ENCODE data around the gene ZMIZ1. TPM values are rescaled to one million over a fixed set of nuclear protein-coding genes. Genes with fewer than 3 reads are reported as not detected.
"Not testable (repeated sequence)": the region's sequence is repeated elsewhere in the genome, so short reads cannot be mapped to it uniquely, and the experiment has no call there.

ZMIZ1 gene
- polyA plus RNA-seq, 2 donors, result 29.2 to 29.7 TPM

DNA sequence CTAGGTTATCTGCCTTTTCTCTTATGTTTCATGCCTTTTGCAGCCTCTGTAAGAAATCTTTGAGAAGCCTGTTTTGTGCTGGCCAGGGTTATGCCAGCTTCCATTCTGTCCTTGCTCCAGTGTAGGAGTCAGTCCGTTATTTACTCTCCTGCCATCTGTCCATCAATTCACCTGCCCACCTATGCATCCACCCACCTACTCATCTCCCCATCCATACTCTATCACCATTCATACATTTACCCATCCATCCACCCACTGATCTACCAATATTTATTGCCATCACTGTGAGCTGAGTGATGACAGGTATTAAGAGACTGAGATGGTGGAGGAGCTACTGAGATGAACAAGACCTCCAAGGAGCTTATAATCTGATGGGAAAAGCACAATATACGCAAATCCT lies 265.8 kb downstream of the ZMIZ1 start:
- H3K27ac ChIP-seq (ENCODE audit: low read depth in 2 of 2, low read length in 1 of 2), result no peak overlapping the region
- H3K4me1 ChIP-seq (ENCODE audit: control insufficient read depth in 2 of 2, insufficient read depth in 2 of 2, low read length in 1 of 2), result peaks cover 0 to 3% of the 10 kb centered on the region in 2 donors
- no peaks in the 10 kb centered on the region for H3K36me3 ChIP-seq (ENCODE audit: control insufficient read depth in 2 of 2, insufficient read depth in 2 of 2, low read length in 1 of 2)
- WGBS, 2 donors, result 96 to 98% methylated on average over 2 of the region's 2 CpGs
- H3K27me3 ChIP-seq (ENCODE audit: control insufficient read depth in 1 of 2, insufficient read depth in 2 of 2, low read length in 2 of 2), result no peaks in the 10 kb centered on the region
- H3K4me3 ChIP-seq (ENCODE audit: low read depth in 1 of 2, low read length in 2 of 2), result no peak overlapping the region
- H3K9me3 ChIP-seq (ENCODE audit: control insufficient read depth in 2 of 2, insufficient read depth in 1 of 2, low read depth in 1 of 2, low read length in 1 of 2), result no peaks in the 10 kb centered on the region

DNA sequence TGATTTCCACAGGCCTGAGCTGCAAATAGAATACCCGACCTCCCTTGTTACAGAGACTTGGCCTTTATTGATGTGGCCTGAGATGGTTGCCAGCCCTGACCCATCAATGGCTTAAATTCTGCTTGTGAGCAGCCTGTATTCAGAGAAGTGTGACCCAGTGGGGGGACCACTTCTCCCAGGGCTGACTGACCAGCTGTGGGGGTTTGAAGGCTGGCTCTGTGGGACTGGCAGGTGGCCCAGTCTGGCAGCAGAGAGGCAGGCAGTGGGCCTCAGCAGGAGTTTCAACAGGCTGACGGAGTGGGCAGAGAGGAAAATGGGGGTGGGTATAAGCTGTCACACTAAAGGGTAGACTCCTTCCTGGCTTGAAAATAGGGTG lies 266.3 kb downstream of the ZMIZ1 start:
- H3K4me1 ChIP-seq (ENCODE audit: control insufficient read depth in 2 of 2, insufficient read depth in 2 of 2, low read length in 1 of 2), result peaks cover 0 to 3% of the 10 kb centered on the region in 2 donors
- no peaks in the 10 kb centered on the region for H3K27me3 ChIP-seq (ENCODE audit: control insufficient read depth in 1 of 2, insufficient read depth in 2 of 2, low read length in 2 of 2)
- 83 to 88% methylated on average over 2 of the region's 2 CpGs for WGBS, 2 donors
- H3K9me3 ChIP-seq (ENCODE audit: control insufficient read depth in 2 of 2, insufficient read depth in 1 of 2, low read depth in 1 of 2, low read length in 1 of 2), result no peaks in the 10 kb centered on the region
- no peak overlapping the region for H3K27ac ChIP-seq (ENCODE audit: low read depth in 2 of 2, low read length in 1 of 2)
- no peak overlapping the region for H3K4me3 ChIP-seq (ENCODE audit: low read depth in 1 of 2, low read length in 2 of 2)
- no peaks in the 10 kb centered on the region for H3K36me3 ChIP-seq (ENCODE audit: control insufficient read depth in 2 of 2, insufficient read depth in 2 of 2, low read length in 1 of 2)

DNA sequence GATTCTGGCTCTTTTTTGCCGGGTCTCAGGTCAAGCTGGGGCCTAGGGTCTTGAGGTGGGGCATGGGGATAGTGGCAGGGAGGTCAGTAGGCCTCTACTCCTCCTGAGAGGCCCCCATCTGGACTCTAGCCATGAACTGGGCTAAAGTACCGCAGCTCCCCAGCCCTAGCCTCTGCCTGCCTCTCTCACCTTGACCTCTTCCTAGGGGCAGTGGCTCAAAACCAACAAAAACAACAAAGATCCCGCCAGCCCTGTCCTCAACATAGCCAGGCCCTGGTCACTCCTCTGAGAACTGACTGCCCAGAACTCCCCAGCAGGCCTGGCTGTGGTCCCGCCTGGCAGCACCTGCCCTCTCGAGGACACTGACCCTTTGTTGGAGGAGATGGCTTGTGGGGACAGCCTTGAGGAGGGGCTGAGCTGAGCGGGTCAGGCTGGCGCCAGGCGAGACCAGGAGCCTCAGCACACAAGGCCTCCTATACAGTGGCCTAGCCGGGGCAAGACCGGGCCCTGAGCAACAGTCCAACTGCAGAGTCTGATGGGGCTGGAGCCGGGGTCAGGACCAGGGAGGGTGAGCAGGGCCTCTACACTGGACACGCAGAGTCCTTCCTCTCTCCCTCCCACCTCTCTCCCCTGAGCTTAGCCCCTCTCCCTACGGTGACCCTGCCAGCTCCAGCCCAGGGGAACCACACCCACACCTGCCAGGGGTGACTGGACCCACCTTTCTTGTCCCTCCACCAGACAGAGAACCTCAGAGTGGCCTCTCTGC lies 266.9 kb downstream of the ZMIZ1 start:
- no peak overlapping the region for H3K4me3 ChIP-seq (ENCODE audit: low read depth in 1 of 2, low read length in 2 of 2)
- H3K4me1 ChIP-seq (ENCODE audit: control insufficient read depth in 2 of 2, insufficient read depth in 2 of 2, low read length in 1 of 2), result peaks cover 0 to 3% of the 10 kb centered on the region in 2 donors
- no peak overlapping the region for H3K27ac ChIP-seq (ENCODE audit: low read depth in 2 of 2, low read length in 1 of 2)
- H3K27me3 ChIP-seq (ENCODE audit: control insufficient read depth in 1 of 2, insufficient read depth in 2 of 2, low read length in 2 of 2), result no peaks in the 10 kb centered on the region
- no peaks in the 10 kb centered on the region for H3K36me3 ChIP-seq (ENCODE audit: control insufficient read depth in 2 of 2, insufficient read depth in 2 of 2, low read length in 1 of 2)
- H3K9me3 ChIP-seq (ENCODE audit: control insufficient read depth in 2 of 2, insufficient read depth in 1 of 2, low read depth in 1 of 2, low read length in 1 of 2), result no peaks in the 10 kb centered on the region
- WGBS, 2 donors, result 83 to 85% methylated on average over 11 to 13 of the region's 13 CpGs

DNA sequence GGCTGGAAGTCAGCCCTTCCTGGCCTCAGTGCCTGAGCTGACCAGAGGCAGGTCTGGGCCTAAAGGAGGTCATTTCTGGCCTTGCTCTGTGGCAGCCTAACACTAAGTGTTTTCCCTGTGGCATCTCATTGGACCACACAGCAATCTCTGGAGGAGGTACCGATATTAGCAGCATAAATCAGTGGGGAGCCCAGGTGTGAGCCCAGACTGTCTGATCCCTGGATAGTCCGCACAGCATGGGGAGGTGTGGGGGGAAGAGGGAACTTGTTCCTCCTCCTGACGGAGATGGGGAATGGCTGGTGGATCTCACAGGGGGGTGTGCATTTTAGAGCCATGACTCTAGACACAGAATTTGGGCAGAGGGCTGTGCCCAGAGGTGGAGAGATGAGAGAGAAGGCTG lies 267.5 kb downstream of the ZMIZ1 start:
- Histone ChIP-seq H3K4me3 (ENCODE audit: low read depth in 1 of 2, low read length in 2 of 2) (no peak overlapping the region), H3K9me3 (ENCODE audit: control insufficient read depth in 2 of 2, insufficient read depth in 1 of 2, low read depth in 1 of 2, low read length in 1 of 2) (no peaks in the 10 kb centered on the region), H3K27me3 (ENCODE audit: control insufficient read depth in 1 of 2, insufficient read depth in 2 of 2, low read length in 2 of 2) (no peaks in the 10 kb centered on the region), H3K36me3 (ENCODE audit: control insufficient read depth in 2 of 2, insufficient read depth in 2 of 2, low read length in 1 of 2) (no peaks in the 10 kb centered on the region), H3K27ac (ENCODE audit: low read depth in 2 of 2, low read length in 1 of 2) (no peak overlapping the region), H3K4me1 (ENCODE audit: control insufficient read depth in 2 of 2, insufficient read depth in 2 of 2, low read length in 1 of 2) (peaks cover 0 to 3% of the 10 kb centered on the region in 2 donors)
- 95 to 99% methylated on average over 3 of the region's 3 CpGs for WGBS, 2 donors

DNA sequence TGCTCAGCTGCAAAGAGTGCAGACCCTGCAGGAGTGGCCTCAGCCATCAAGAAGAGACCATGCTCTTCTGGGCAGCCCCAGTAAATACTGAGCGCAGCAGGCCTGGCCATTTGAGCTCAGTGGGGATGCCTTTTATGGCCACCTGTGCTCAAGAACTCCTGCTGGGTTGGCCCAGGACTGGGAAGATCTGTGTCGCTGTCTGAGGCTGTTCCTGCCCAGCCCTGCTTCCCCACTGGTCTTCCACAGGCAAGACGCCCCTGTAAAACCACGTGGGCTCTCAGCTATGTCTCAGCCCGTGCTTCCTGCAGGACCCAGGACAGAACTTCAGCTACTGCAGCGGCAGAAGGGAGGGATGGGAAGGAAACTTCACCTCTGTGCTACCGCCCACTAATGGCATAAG lies 268.0 kb downstream of the ZMIZ1 start:
- no peaks in the 10 kb centered on the region for H3K36me3 ChIP-seq (ENCODE audit: control insufficient read depth in 2 of 2, insufficient read depth in 2 of 2, low read length in 1 of 2)
- H3K27me3 ChIP-seq (ENCODE audit: control insufficient read depth in 1 of 2, insufficient read depth in 2 of 2, low read length in 2 of 2), result no peaks in the 10 kb centered on the region
- H3K27ac ChIP-seq (ENCODE audit: low read depth in 2 of 2, low read length in 1 of 2), result no peak overlapping the region
- no peak overlapping the region for H3K4me3 ChIP-seq (ENCODE audit: low read depth in 1 of 2, low read length in 2 of 2)
- 77 to 81% methylated on average over 7 of the region's 7 CpGs for WGBS, 2 donors
- no peaks in the 10 kb centered on the region for H3K4me1 ChIP-seq (ENCODE audit: control insufficient read depth in 2 of 2, insufficient read depth in 2 of 2, low read length in 1 of 2)
- H3K9me3 ChIP-seq (ENCODE audit: control insufficient read depth in 2 of 2, insufficient read depth in 1 of 2, low read depth in 1 of 2, low read length in 1 of 2), result no peaks in the 10 kb centered on the region

DNA sequence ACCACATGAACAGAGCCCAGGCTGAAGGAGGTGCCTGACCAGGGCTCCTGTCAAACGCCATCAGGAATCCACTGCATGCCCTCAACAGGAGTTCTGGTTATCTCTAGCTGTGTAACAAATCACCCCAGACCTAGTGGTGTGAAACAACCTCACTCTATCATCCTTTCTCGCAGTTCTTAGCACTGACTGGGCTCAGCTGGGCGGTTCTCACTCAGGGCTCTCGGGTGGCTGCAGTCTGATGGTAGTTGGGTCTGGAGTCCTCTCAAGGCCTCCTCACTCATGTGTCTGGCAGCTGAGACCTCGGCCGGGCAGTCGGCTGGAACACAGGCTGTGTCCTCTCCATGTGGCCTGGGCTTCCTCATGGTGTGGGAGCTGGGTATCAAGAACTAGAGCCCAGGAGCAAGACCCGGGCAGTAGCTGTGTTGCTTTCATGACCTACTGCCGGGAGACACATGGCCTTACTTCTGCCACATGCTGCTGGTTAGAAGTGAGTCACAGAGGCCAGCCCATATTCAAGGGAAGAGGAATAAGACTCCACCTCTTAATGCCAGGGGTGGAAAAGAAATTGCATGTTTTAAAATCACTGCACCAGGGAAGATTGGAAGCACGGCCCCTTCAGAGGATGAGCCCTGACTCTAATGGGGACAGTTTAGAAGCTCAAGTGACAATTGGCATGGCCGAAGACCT lies 269.2 kb downstream of the ZMIZ1 start:
- H3K27me3 ChIP-seq (ENCODE audit: control insufficient read depth in 1 of 2, insufficient read depth in 2 of 2, low read length in 2 of 2); H3K9me3 ChIP-seq (ENCODE audit: control insufficient read depth in 2 of 2, insufficient read depth in 1 of 2, low read depth in 1 of 2, low read length in 1 of 2); H3K4me1 ChIP-seq (ENCODE audit: control insufficient read depth in 2 of 2, insufficient read depth in 2 of 2, low read length in 1 of 2); H3K36me3 ChIP-seq (ENCODE audit: control insufficient read depth in 2 of 2, insufficient read depth in 2 of 2, low read length in 1 of 2); H3K4me3 ChIP-seq (ENCODE audit: low read depth in 1 of 2, low read length in 2 of 2); H3K27ac ChIP-seq (ENCODE audit: low read depth in 2 of 2, low read length in 1 of 2): not testable (repeated sequence)
- 96 to 100% methylated on average over 7 of the region's 11 CpGs for WGBS, 2 donors

DNA sequence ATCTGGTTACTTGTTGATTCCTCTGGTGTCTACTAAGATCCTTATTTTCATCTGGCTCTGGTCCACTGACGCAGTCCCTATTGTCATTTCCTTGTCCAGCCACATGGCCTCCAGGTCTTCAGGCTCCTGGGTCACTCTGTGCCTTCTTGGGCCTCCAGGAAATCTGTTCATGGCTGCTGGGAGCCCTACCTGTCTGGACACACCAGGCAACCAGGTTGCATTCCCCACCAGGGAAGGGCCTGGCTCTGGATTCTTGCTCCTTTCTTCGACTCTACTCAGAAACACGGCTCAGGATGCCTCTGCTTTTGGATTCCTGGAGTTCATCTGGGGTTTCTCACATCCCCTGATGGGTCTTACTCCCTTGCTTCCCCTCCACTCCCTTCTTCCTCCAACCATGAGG lies 270.5 kb downstream of the ZMIZ1 start:
- no peak overlapping the region for H3K4me3 ChIP-seq (ENCODE audit: low read depth in 1 of 2, low read length in 2 of 2)
- H3K9me3 ChIP-seq (ENCODE audit: control insufficient read depth in 2 of 2, insufficient read depth in 1 of 2, low read depth in 1 of 2, low read length in 1 of 2), result no peaks in the 10 kb centered on the region
- H3K27ac ChIP-seq (ENCODE audit: low read depth in 2 of 2, low read length in 1 of 2), result peak overlapping the region in 1 of 2 donors; percentile 24
- H3K4me1 ChIP-seq (ENCODE audit: control insufficient read depth in 2 of 2, insufficient read depth in 2 of 2, low read length in 1 of 2), result peaks cover 0 to 14% of the 10 kb centered on the region in 2 donors
- WGBS, 2 donors, result 72 to 74% methylated on average over 3 of the region's 3 CpGs
- H3K36me3 ChIP-seq (ENCODE audit: control insufficient read depth in 2 of 2, insufficient read depth in 2 of 2, low read length in 1 of 2), result no peaks in the 10 kb centered on the region
- no peaks in the 10 kb centered on the region for H3K27me3 ChIP-seq (ENCODE audit: control insufficient read depth in 1 of 2, insufficient read depth in 2 of 2, low read length in 2 of 2)

DNA sequence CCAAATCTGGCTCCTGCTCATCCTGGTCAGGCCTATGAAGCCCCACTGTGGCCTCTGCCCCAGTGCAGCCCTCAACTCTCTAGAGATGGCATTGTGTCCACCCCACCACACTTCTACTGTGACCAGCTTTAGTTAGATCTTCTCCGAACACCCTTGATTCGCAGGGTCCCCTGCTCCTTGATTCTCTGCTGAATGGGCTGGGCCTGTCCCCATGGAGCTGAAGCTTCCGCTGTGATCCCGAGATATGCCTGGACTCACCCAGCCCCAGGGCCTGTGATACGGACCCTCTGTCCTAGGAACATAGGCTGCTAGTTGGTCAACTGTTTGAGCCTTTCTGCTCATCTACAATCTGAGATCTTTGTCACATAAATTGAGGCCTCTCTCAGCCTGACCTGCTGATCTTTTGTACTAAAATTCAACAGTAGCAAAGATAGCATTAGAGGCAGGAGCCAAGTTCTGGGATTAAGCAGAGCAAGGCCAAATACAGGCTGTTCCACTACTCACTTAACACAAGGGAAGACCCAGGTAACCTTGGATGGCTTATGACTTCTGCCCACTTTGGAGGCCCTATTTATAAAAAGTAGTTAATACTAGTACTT lies 272.0 kb downstream of the ZMIZ1 start:
- Histone ChIP-seq H3K4me1 (ENCODE audit: control insufficient read depth in 2 of 2, insufficient read depth in 2 of 2, low read length in 1 of 2) (peaks cover 2 to 16% of the 10 kb centered on the region in 2 donors), H3K9me3 (ENCODE audit: control insufficient read depth in 2 of 2, insufficient read depth in 1 of 2, low read depth in 1 of 2, low read length in 1 of 2) (no peaks in the 10 kb centered on the region), H3K27me3 (ENCODE audit: control insufficient read depth in 1 of 2, insufficient read depth in 2 of 2, low read length in 2 of 2) (no peaks in the 10 kb centered on the region), H3K36me3 (ENCODE audit: control insufficient read depth in 2 of 2, insufficient read depth in 2 of 2, low read length in 1 of 2) (no peaks in the 10 kb centered on the region), H3K4me3 (ENCODE audit: low read depth in 1 of 2, low read length in 2 of 2) (no peak overlapping the region), H3K27ac (ENCODE audit: low read depth in 2 of 2, low read length in 1 of 2) (peak overlapping the region in 1 of 2 donors; percentile 33)
- WGBS, 2 donors, result 95 to 96% methylated on average over 5 of the region's 5 CpGs

DNA sequence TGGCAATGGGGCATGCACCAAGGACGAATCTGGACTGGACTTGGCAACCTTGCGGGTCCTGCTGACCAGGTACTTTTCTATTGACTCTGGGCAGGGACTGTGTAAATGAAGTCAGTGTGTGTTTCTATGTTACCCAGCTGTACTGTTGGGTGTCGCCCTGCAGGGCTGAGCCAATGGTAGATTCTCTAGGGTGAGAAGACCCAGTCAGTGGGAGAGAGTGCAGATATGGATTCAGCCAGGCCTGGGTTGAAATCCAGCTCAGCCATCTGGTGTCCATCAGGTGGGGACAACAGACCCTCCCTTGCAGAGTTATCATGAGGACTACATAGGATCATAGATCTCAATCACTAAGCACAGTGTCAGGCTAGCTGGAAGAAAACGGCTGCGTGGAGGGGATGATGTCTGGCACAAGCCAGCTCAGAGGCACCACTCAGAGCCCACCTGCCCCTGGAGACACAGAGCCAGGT lies 273.6 kb downstream of the ZMIZ1 start:
- H3K27me3 ChIP-seq (ENCODE audit: control insufficient read depth in 1 of 2, insufficient read depth in 2 of 2, low read length in 2 of 2), result no peaks in the 10 kb centered on the region
- H3K4me3 ChIP-seq (ENCODE audit: low read depth in 1 of 2, low read length in 2 of 2), result no peak overlapping the region
- peak overlapping the region; percentile 22 to 79 for H3K27ac ChIP-seq (ENCODE audit: low read depth in 2 of 2, low read length in 1 of 2)
- WGBS, 2 donors, result 84 to 87% methylated on average over 5 of the region's 5 CpGs
- H3K9me3 ChIP-seq (ENCODE audit: control insufficient read depth in 2 of 2, insufficient read depth in 1 of 2, low read depth in 1 of 2, low read length in 1 of 2), result no peaks in the 10 kb centered on the region
- H3K4me1 ChIP-seq (ENCODE audit: control insufficient read depth in 2 of 2, insufficient read depth in 2 of 2, low read length in 1 of 2), result peaks cover 3 to 16% of the 10 kb centered on the region in 2 donors
- no peaks in the 10 kb centered on the region for H3K36me3 ChIP-seq (ENCODE audit: control insufficient read depth in 2 of 2, insufficient read depth in 2 of 2, low read length in 1 of 2)

Data from esophagus (tissue), 2 donors.